Activated CD8-positive, alpha-beta memory T cell treated with anti-CD3 and anti-CD28 coated beads, Interleukin-2, amount 50 U/mL, for 1 hour (primary cell): ENCODE measurements around the gene NCKAP1.

Source experiments
- DNase-seq: peaks from one replicate; pipeline ENCODE4 v3.0.0-alpha.2; 2020; ENCODE audit errors: extremely low read depth

Gene NCKAP1

DNA sequence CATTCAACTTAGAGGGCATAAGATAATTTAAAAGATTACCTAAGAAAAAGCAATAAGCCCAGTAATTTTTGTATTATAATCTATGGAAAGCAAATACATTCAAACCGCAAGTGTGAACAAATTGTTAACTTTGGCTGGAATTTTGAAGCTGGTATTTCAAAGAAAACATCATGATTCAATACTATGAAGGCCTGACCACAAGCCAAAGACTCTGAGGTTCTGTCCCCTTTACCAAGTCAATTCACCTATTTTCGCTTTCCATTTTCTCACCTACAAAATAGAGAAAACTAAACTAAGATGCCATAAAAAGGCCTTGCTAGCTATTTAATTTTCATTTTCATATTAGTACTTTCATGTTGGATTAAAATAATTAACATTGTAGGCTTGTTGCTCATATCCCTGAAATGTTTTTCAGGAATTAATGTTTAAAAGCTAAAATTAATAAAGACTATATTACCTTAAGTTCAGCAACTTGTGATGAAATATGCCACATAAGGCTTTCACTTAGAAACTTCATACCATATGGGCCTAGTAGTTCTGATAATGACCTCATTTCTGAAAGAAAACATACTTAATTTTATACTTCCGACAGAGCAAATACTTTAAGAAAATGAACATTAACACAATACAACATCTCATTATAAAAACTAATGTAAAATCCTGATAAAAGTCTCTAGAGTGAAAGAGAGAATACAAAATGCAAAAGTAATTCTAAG, 86.2 kb downstream of the NCKAP1 start:
- DNase-seq = no peak

DNA sequence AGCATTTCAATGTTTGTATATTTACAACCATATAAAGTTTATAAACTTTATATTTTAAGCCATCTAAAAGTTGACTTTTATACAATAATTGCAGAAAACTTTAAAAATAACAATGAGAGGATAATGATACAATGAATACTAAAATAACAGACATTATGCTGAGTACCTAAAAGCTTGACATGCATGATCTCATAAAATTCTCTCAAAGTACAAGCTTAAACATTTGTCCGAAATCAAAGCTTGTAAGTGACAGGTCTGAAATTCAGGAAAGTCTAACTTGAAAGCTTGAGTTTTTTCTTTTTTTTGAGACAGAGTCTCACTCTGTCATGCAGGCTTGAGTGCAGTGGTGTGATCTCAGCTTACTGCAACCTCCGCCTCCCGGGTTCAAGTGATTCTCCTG, 87.7 kb downstream of the NCKAP1 start:
- DNase-seq = no peak

DNA sequence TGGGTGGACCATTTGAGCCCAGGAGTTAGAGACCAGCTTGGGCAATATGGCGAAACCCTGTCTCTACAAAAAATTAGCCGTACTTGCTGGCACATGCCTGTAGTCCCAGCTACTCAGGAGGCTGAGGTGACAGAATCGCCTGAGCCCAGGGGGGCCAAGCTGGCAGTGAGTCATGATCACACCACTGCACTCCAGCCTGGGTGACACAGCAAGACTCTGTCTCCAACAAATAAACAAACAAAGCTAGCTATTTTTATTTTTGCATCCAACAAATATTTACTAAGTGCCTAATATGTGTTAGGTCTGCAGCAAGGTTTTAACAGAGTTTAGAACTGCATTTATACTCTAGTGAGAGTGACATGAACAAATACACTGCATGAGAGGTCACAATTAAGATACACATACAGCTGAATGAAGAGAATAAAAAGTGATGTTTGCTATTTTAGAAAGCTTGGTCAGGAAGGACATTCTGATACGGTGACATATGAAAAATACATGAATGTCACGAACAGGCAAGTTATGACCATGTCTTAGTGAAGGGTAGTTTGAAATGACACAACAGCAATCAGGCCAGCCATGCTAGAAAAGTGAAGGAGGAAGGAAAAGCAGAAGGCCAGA, 88.6 kb downstream of the NCKAP1 start:
- DNase-seq = no peak

DNA sequence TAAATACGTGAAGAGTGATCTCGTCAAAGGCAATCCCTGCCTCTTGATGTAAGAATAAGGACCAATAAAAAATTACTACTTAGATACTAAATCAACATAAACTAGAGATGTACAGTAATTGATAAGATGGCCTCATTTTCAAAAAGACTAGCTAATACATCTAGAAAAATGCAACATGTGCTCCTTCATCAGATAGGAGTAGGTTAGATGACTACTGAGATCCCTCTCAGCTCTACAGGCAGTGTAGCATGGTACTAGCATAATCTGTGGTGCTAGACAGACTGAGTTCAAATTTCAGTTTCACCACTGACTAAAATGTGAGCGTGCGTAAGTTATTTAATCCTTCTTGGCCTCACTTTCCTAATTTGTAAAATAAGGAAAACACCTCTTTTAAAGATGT, 89.2 kb downstream of the NCKAP1 start:
- no peak for DNase-seq

DNA sequence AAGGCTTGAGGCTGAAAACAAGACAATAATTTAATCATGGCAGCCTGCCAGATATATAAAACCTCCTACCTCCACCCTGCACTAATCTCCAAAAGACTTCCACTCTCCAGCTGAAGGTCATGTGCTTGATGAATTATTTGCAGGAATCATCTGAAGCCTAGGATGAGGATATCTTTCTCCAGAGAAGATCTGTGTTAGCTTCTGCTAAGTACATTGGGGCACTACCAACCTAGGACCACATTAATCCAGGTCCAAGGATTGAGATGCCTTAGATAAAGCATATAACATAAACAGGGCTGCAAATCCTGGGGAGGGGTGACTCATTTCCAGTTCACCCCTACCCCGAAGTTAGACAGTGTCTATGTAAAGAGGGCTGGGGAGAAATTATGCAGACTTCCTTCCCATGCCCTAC, 91.3 kb downstream of the NCKAP1 start:
- no peak for DNase-seq

DNA sequence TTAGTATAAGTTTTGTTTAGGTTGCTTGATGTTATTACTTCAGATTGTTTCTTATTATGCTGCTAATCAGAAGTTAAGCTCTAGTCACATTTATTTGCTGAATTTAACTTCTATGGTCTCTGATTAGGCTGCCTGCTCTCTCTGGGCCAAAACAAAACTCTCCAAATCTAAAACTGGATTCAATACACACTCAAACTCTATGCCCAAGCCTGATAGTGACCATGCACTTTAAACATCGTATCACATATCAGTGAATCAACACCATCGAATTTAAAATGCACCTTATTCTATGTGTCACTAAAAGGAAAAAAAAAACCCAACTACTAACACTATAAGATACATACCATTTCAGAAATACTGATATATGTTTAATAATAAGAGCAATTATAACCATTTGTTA, 94.9 kb downstream of the NCKAP1 start:
- no peak for DNase-seq

DNA sequence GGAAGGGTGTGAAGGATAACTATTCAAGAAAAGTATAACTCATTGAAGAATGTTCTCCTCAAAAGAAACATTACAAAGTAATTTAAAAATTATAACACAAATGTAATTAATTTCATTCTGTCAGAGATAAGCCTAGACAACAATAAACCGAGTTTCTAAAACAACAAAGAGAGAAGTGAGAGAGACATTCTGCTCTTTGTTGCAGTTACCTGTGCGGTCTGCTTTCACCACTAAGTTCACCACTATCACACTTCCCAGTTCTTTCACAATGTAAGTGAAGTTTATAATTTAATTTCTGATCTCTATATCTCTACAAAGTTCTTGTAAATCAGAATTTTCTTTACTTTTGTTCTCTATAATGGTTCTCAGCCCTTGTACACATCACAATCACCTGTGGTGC, 95.5 kb downstream of the NCKAP1 start:
- DNase-seq = no peak

DNA sequence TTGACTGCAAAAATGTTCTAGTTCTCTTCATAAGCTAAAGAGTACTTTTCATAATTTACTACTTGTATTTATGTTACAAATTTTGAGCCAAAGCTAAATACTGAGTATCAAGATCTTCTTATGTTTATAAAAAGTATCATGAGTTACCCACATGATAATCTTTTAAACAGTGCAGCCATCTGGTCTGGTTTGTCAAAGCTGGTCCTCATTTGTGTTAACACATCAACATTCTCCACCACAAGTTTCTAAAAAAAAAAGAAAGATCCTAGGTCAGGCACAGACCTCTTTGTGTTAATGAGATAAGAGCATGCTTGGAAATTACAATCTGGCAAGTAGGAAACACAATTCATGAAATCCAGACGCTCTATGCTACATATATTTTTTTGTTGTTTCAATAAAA, 96.3 kb downstream of the NCKAP1 start:
- DNase-seq = no peak

DNA sequence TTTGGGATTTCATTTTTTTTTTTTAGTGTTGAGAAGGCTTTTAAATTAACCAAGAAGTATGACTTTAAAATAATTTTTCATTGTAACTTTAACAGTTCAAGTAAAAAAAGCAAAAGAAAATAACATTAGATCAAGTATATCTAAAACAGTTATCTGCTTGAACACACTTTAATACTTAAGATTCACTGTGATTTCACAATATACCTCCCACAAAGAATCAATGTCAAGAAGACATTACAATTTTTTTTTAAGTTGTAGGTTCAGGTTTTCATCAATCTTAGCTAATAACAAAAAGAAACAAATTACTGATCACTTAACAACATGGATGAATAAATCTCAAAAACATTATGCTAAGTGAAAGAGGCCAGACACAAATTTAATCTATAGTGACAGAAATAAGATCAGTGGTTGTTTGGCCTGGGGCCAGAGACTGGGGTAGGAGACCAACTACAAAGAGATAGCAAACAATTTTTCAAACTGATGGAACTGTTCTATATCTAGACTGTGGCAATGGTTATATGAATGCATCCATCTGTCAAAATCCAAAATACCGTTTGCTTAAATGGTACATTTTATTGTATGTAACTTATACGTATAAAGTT, 97.0 kb downstream of the NCKAP1 start:
- DNase-seq = no peak

DNA sequence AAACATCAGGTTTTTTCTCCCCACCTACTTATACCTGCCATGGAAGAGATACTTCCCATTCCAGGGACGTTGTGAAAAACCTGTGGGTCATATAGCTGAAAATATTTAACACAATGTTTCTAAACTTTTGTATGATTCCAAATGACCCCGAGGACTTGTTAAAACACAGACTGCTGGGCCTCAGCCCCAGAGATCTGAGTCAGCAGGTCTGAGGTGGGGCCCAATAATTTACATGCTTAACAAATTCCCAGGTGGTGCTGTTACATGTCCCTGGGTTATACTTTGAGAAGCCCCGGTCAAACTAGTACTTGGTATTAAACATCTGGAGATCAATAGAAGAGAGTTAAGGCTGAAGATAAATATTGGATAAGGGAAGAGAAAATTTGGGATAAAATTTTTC, 100.4 kb downstream of the NCKAP1 start:
- DNase-seq = no peak

DNA sequence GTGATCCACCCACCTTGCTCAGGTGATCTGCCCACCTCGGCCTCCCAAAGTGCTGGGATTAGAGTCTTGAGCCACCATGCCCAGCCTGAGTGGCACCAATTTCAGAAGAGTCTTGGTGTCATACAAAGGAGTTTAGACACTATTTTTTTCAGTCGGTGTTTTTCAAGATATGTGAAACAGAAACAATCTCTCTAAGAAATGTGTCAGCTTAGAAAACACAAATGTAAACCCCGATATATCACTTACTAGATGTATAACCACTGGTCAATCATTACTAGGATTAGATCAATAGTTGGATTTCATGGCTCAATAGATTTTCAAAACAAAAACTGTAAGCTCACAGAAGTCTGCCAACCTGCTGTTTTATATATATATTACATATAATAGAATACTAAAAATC, 104.6 kb downstream of the NCKAP1 start:
- no peak for DNase-seq

DNA sequence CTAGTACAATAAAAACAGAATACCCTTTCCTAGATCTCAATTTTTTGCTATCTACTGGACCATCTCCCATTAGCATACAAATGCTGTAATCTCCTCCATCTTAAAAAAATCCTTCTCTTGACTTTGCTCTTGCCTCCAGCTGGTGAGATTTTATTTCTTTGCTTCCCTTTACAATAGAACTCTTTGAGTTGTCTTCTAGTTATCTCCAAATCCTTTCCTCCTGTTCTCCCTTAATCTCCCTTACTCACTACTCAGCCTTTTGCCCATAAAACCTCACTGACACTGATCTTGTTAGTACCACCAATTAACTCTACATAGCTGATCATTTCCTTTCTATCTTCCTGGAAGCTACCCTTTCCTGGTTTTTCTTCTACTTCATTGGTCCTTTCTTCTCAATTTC, 108.3 kb downstream of the NCKAP1 start:
- no peak for DNase-seq

DNA sequence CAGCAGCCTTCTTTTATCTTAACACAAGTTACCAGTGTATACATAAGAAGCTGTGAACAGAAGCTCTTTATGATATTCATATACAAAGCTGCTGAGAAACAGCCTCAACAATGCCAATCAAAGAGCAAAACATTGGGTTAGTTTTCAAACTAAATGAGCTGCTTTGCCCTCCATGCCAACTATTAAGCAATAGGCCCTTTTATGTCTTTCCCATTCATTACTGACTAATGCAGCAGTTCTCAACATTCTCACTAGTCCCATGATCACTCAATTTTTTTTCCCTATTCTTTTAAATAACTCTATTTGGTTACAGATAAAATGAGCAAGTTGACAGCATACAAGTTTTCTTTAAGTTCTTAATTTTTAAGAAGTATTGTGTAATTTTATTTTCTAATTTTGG, 114.0 kb downstream of the NCKAP1 start:
- no peak for DNase-seq

DNA sequence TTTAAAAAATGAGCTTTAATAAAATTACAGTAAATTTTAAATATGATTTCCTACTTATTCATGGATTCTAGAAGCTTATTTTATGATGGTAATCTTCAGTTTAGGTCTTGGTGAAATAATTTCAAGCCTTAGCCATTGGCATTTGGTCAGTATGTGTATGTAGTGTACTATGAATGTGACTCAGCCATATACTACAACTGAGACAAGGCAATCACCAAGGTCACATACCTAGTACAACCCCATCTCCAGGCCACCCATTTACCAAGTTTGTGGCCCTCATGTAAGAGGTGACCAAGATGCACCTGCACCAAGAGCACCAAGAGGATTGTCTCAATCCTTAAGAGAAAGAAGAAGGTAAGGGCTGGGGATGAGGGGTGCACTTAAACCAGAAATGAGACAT, 117.0 kb downstream of the NCKAP1 start:
- no peak for DNase-seq

DNA sequence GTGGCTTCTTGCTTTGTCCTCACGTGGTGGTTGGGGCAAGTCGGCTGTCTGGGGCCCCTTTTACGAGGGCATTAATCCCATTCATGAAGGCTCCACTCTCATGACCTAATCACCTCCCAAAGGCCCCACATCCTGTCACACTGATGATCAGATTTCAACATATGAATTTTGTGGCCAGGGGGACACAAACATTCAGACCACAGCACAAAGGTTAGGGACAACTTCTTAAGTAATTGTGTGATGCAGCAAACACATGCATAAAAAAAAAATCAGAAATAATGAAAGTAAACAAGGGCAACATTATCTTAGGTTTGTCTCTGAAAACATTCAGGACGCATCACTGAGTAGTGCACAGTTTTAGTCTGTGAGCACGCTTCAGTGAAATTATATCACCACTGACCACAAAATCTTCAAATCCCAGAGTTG, 117.6 kb downstream of the NCKAP1 start:
- no peak for DNase-seq

DNA sequence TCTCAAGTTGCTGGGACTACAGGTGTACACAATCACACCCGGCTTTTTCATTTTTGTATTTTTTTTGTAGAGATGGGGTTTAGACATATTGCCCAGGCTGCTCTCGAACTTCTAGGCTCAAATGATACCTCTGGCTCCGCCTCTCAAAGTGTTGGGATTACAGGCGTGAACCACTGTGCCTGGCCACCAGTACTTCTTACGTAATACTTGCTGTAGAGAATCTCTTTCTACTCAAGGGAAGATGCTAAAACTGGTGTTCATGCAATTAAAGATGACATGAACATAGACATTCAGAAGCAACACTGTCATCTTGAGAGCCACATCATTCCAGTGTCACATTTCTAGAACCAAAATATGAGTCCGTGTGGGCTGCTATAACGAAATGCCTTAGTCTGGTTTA, 118.2 kb downstream of the NCKAP1 start:
- DNase-seq = no peak

DNA sequence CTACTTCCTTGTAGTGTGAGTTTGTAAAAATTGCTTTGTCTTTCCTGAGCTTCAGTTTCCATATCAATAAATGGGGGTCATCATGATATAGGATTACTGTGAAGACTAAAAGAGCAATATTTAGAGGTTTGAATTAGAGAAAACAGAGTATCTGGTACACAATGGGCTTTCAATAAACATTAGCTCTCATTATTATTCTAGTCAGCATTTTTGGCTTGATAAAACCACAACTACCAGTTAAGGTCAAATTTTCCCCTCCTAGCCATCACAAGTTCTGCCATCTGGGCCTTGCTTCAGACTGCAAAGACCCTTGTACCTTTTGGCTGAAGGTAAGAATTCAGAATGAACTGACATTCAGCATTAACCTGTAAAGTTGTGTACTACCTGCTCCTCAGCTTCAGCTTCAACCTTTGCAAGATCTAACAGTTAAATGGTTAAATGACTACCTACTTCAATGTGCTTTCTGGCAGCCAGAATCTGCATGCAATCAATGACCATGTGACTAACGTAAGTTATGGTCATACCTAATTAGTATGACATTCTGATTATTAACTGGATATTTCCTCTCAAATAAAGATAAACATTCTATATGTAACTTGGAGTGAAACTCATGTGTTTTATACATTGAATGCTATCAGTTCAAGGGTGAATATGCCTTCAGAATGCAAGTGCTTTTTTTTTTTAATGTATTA, 119.2 kb downstream of the NCKAP1 start:
- DNase-seq = no peak

DNA sequence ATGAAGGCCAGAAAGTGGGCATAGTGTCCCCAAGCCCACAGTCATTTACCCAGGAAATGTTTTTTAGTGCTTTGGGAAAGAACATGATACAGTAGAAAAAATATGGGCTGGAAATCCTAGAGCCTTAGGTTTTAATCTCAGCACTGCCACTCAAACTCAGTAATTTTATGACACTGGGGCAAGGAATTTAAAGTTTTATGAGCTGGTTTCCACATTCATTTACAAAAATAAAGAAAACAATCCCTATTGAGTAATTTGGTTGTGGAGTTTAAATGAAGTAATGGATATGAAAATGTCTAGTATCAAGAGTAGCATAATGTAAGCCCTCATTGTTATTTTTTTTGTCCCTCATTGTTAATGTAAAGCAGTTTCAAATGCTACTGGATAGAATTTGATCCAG, 120.3 kb downstream of the NCKAP1 start:
- DNase-seq = no peak

DNA sequence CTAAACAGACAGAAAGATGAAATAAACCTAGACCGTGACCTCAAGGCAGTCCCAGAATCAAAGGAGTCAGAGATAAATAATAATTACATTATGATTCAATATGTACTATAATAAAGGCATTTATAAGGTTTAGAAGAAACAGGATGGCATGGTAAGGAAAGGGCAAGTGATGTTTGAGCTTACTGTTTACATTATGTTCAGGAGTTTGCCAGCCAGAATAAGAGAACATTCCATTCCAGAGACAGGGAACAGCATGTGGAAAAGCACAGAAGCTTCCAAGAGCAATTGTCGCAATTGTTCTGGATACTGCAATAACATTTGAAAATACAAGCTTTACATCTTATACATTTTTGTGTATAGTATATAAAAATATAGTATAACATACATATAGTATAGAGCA, 121.8 kb downstream of the NCKAP1 start:
- no peak for DNase-seq

DNA sequence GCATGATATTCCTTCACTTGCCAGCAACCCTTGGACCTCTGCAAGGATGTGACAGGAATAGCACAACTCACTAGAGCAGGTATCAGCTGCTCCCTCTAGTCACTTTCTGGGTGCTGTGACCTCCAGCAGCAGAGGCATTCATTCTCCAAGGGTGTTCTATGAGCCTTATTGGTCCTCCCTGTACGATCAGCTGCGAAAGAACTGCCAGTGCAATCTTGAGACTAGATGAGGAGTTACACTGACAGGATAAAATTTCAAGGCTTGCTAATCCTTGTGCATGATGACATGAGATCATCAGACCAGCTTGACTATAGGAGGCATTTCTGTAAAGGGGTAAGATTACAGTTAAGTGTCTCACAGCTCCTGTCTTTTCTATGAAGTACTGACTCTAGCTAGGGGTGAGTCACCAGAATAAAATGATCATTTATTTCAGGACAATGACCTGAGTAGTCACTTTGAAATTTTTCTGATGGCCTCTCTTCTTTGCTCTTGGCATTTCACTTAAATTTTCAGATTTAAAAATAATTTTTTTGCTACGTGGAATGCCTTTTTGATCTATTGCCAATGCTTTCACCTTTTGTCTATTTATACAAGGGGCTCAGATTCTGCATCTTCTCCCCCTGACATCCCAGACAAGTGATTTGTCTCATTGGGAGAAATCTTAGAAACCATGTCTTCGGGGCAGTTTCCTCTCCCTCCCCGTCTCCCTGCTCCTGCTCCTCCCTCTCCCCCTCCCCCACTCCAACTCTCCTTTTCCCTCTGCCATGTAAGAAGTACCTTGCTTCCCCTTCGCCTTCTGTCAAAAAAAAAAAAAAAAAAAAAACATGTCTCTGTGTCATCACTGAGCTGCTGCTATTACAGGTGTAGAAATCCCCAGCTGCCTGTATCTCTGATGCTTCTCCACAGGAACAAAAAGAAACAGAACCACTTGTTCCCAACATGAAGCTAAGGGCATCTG, 122.6 kb downstream of the NCKAP1 start:
- no peak for DNase-seq

DNA sequence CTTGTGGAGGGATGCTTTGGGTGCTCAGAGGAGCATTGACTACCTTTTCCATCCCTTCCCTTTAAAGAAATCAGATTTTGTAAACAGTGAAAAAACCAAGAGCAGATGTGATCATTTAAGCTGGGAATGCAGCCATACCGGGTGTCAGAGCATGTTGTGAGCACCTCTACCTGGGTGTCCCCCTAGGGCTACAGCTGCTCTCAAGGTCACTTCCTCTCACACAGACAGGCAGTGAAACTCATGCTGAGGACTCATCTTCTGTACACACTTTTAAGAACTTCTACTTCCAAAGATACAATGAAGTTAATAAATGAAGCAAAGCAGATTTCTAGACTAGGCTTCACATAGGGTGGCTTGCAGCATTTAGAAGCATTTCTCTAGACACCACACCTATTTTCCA, 123.4 kb downstream of the NCKAP1 start:
- DNase-seq = no peak

DNA sequence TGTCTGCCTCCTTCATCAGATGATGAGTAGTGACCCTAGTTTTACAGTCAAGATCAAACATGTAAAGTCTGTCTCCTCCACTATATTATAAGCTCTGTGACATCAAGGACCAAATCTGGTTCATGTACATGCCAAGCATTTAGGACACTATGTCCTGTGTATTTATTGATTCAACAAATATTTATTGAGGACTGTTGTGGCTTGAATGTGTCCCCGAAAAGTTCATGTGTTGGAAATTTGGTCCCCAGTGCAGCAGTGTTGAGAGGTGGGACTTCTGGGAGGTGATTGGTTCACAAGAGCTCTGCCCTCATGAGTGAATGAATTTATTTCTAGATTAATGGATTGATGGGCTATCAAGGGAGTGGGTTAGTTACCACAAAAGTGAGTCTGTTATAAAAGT, 125.2 kb downstream of the NCKAP1 start:
- DNase-seq = no peak
